Endometrium (tissue), 2 donors: ENCODE results near the gene NELL2.
"Not testable (repeated sequence)": the region's sequence is repeated elsewhere in the genome, so short reads cannot be mapped to it uniquely, and the experiment has no call there.

Source experiments
- FAIRE-seq: peaks from 2 replicates; lab custom pipeline; 2012; peaks lifted over from hg19 to GRCh38; lab: Jason Lieb, UNC
- donor health status: control.
- donor health status: control.

The NELL2 gene

GRCh38 chr12:44847888-44848702, 28.0 kb downstream of the NELL2 start:
- FAIRE-seq, result no peak

- no peak for FAIRE-seq
Measured at GRCh38 chr12:44847403-44847802, 28.7 kb downstream of the NELL2 start.

GRCh38 chr12:44846826-44847225, 29.3 kb downstream of the NELL2 start:
- FAIRE-seq, result no peak

GRCh38 chr12:44842669-44843068, 33.4 kb downstream of the NELL2 start:
- no peak for FAIRE-seq

GRCh38 chr12:44839785-44840184, 36.3 kb downstream of the NELL2 start:
- no peak for FAIRE-seq

- no peak for FAIRE-seq
Measured at GRCh38 chr12:44837114-44837755, 38.9 kb downstream of the NELL2 start.

GRCh38 chr12:44835641-44836379, 40.3 kb downstream of the NELL2 start:
- no peak for FAIRE-seq

- not testable (repeated sequence) for FAIRE-seq
Measured at GRCh38 chr12:44834996-44835395, 41.1 kb downstream of the NELL2 start.

GRCh38 chr12:44833561-44833960, 42.6 kb downstream of the NELL2 start:
- no peak for FAIRE-seq

- no peak for FAIRE-seq
Measured at GRCh38 chr12:44830566-44831055, 45.5 kb downstream of the NELL2 start.

GRCh38 chr12:44829045-44829444, 47.1 kb downstream of the NELL2 start:
- no peak for FAIRE-seq

GRCh38 chr12:44827832-44828438, 48.2 kb downstream of the NELL2 start:
- FAIRE-seq, result no peak

GRCh38 chr12:44821702-44822101, 54.4 kb downstream of the NELL2 start:
- not testable (repeated sequence) for FAIRE-seq

- no peak for FAIRE-seq
Measured at GRCh38 chr12:44819884-44820283, 56.2 kb downstream of the NELL2 start.

- no peak for FAIRE-seq
Measured at GRCh38 chr12:44817687-44818086, 58.4 kb downstream of the NELL2 start.

GRCh38 chr12:44816446-44817017, 59.6 kb downstream of the NELL2 start:
- FAIRE-seq, result no peak

- FAIRE-seq, result no peak
Measured at GRCh38 chr12:44812062-44812461, 64.1 kb downstream of the NELL2 start.

- no peak for FAIRE-seq
Measured at GRCh38 chr12:44804068-44804467, 72.0 kb downstream of the NELL2 start.

- FAIRE-seq, result no peak
Measured at GRCh38 chr12:44795970-44796369, 80.1 kb downstream of the NELL2 start.

- no peak for FAIRE-seq
Measured at GRCh38 chr12:44788731-44789130, 87.4 kb downstream of the NELL2 start.

GRCh38 chr12:44780221-44780790, 95.8 kb downstream of the NELL2 start:
- FAIRE-seq, result no peak

GRCh38 chr12:44779766-44780165, 96.3 kb downstream of the NELL2 start:
- FAIRE-seq, result no peak
